SK-N-SH treated with all-trans-retinoic acid at 6 μM for 48 hours (cell line): ENCODE data around the gene IVL.

Experiments used
- ARNTL ChIP-seq: fragments of 450-650 bp; formaldehyde crosslinking; IDR thresholded peaks from 2 replicates; pipeline ENCODE4 v1.5.0; 2020; ENCODE audit warnings: low read depth, mild to moderate bottlenecking, moderate library complexity, borderline replicate concordance
- BACH2 ChIP-seq: fragments of 250-450 bp; sonication (Bioruptor Pico); IDR thresholded peaks from 2 replicates; pipeline ENCODE4 v1.9.0; 2021; ENCODE audit warnings: mild to moderate bottlenecking, borderline replicate concordance
- ESRRG ChIP-seq: fragments of 250-450 bp; sonication (Bioruptor Pico); IDR thresholded peaks from 2 replicates; pipeline ENCODE4 v1.6.1; 2021; ENCODE audit warnings: mild to moderate bottlenecking
- ISL1 ChIP-seq: fragments of 250-450 bp; sonication (Bioruptor Pico); IDR thresholded peaks from 2 replicates; pipeline ENCODE4 v2.1.2; 2022; ENCODE audit warnings: mild to moderate bottlenecking, moderate library complexity
- ZFP3 ChIP-seq: fragments of 250-450 bp; sonication (Bioruptor Pico); IDR thresholded peaks from 2 replicates; pipeline ENCODE4 v1.5.0; 2020; ENCODE audit warnings: mild to moderate bottlenecking, moderate library complexity
- ZNF70 ChIP-seq: fragments of 450-650 bp; formaldehyde crosslinking; IDR thresholded peaks from 2 replicates; pipeline ENCODE4 v1.5.0; 2020; ENCODE audit warnings: mild to moderate bottlenecking, moderate library complexity
- TF ChIP-seq, protein P1 (sequence below): fragments of 250-450 bp; sonication (Bioruptor Pico); IDR thresholded peaks from 2 replicates; pipeline ENCODE4 v1.8.0; 2020; ENCODE audit warnings: mild to moderate bottlenecking, moderate library complexity, borderline replicate concordance
- TF ChIP-seq, protein P2 (sequence below): fragments of 250-450 bp; sonication (Bioruptor Pico); IDR thresholded peaks from 2 replicates; pipeline ENCODE4 v1.5.1; 2020; ENCODE audit warnings: low read depth, mild to moderate bottlenecking, moderate library complexity

DNA sequence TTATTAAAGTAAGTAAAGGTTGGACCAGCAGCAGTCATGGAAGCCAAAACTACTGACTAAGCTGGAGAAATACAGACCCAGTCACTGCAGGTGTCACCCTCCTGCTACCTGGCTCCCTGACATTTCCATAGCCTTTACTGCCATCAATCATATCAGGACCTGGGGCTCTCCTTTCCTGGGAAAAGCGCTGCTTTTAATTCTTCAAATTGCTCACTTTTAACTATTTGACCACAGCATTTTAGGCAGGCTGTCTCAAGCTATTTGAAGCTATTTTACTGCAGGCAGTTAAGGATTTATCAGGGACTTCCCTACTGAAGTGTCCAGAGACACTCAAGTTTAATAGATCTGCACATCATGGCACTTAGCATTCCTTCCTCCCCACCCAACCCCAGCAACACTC is 4.1 kb downstream of the IVL start:
- TF ChIP-seq, protein P1, sequence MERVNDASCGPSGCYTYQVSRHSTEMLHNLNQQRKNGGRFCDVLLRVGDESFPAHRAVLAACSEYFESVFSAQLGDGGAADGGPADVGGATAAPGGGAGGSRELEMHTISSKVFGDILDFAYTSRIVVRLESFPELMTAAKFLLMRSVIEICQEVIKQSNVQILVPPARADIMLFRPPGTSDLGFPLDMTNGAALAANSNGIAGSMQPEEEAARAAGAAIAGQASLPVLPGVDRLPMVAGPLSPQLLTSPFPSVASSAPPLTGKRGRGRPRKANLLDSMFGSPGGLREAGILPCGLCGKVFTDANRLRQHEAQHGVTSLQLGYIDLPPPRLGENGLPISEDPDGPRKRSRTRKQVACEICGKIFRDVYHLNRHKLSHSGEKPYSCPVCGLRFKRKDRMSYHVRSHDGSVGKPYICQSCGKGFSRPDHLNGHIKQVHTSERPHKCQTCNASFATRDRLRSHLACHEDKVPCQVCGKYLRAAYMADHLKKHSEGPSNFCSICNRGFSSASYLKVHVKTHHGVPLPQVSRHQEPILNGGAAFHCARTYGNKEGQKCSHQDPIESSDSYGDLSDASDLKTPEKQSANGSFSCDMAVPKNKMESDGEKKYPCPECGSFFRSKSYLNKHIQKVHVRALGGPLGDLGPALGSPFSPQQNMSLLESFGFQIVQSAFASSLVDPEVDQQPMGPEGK (CRISPR knock-in tag), result no peak
- TF ChIP-seq ZFP3 (CRISPR knock-in tag), result no peak
- no peak for TF ChIP-seq BACH2
- no peak for TF ChIP-seq ESRRG (CRISPR knock-in tag)
- TF ChIP-seq, protein P2, sequence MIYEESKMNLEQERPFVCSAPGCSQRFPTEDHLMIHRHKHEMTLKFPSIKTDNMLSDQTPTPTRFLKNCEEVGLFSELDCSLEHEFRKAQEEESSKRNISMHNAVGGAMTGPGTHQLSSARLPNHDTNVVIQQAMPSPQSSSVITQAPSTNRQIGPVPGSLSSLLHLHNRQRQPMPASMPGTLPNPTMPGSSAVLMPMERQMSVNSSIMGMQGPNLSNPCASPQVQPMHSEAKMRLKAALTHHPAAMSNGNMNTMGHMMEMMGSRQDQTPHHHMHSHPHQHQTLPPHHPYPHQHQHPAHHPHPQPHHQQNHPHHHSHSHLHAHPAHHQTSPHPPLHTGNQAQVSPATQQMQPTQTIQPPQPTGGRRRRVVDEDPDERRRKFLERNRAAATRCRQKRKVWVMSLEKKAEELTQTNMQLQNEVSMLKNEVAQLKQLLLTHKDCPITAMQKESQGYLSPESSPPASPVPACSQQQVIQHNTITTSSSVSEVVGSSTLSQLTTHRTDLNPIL (CRISPR knock-in tag), result no peak
- TF ChIP-seq ZNF70 (CRISPR knock-in tag), result no peak
- no peak for TF ChIP-seq ARNTL (CRISPR knock-in tag)
- TF ChIP-seq ISL1 (CRISPR knock-in tag), result no peak
